ENCODE data around the gene GANC. TPM values are rescaled to one million over a fixed set of nuclear protein-coding genes. Genes with fewer than 3 reads are reported as not detected.

Gene GANC
- total RNA-seq, 1 donor from 2014 or later: 14.2 TPM

- Histone ChIP-seq H3K36me3 (ENCODE audit: control insufficient read depth, insufficient read depth, low read length) (no peaks in the 10 kb centered on the region), H3K27me3 (ENCODE audit: control insufficient read depth, insufficient read depth, low read length) (no peaks in the 10 kb centered on the region), H3K4me3 (ENCODE audit: low read depth, low read length) (no peak overlapping the region)
- no peak for DNase-seq (ENCODE audit: low read depth)
- TF ChIP-seq CTCF (IDR thresholded peaks at IDR 0.05; ENCODE audit: insufficient read depth, low read length, poor library complexity, severe bottlenecking): no peak
These were observed 5.7 kb upstream of the GANC start for GRCh38 chr15:42267286-42267685.

- no peak overlapping the region for H3K4me3 ChIP-seq (ENCODE audit: low read depth, low read length)
These were observed 2.5 kb upstream of the GANC start for GRCh38 chr15:42270551-42270950.

GRCh38 chr15:42270996-42271395 lies 2.0 kb upstream of the GANC start:
- Histone ChIP-seq H3K27me3 (ENCODE audit: control insufficient read depth, insufficient read depth, low read length) (no peaks in the 10 kb centered on the region), H3K36me3 (ENCODE audit: control insufficient read depth, insufficient read depth, low read length) (no peaks in the 10 kb centered on the region), H3K4me3 (ENCODE audit: low read depth, low read length) (no peak overlapping the region)
- no peak for DNase-seq (ENCODE audit: low read depth)
- TF ChIP-seq CTCF (IDR thresholded peaks at IDR 0.05; ENCODE audit: insufficient read depth, low read length, poor library complexity, severe bottlenecking): no peak

More at GRCh38 chr15:42270551-42270950, 2.5 kb upstream of the GANC start:
- no peaks in the 10 kb centered on the region for H3K27me3 ChIP-seq (ENCODE audit: control insufficient read depth, insufficient read depth, low read length)
- no peak for DNase-seq (ENCODE audit: low read depth)
- no peak for TF ChIP-seq CTCF (IDR thresholded peaks at IDR 0.05; ENCODE audit: insufficient read depth, low read length, poor library complexity, severe bottlenecking)
- no peaks in the 10 kb centered on the region for H3K36me3 ChIP-seq (ENCODE audit: control insufficient read depth, insufficient read depth, low read length)

GRCh38 chr15:42273900-42274701 lies 1.1 kb downstream of the GANC start:
- DNase-seq (ENCODE audit: low read depth): no peak
- no peak for TF ChIP-seq CTCF (IDR thresholded peaks at IDR 0.05; ENCODE audit: insufficient read depth, low read length, poor library complexity, severe bottlenecking)
- Histone ChIP-seq H3K36me3 (ENCODE audit: control insufficient read depth, insufficient read depth, low read length) (no peaks in the 10 kb centered on the region), H3K4me3 (ENCODE audit: low read depth, low read length) (peak overlapping the region; percentile 53), H3K27me3 (ENCODE audit: control insufficient read depth, insufficient read depth, low read length) (no peaks in the 10 kb centered on the region)

- no peak for TF ChIP-seq CTCF (IDR thresholded peaks at IDR 0.05; ENCODE audit: insufficient read depth, low read length, poor library complexity, severe bottlenecking)
- no peak for DNase-seq (ENCODE audit: low read depth)
- no peaks in the 10 kb centered on the region for H3K27me3 ChIP-seq (ENCODE audit: control insufficient read depth, insufficient read depth, low read length)
- H3K36me3 ChIP-seq (ENCODE audit: control insufficient read depth, insufficient read depth, low read length): no peaks in the 10 kb centered on the region
- H3K4me3 ChIP-seq (ENCODE audit: low read depth, low read length): peak overlapping the region; percentile 53
These were observed 1.6 kb downstream of the GANC start for GRCh38 chr15:42274702-42274989.

All from kidney epithelial cell (primary cell).